Breast epithelium (tissue), 3 donors: ENCODE data around the gene LRCOL1.

Experiments
- POLR2A ChIP-seq: fragments of 450-650 bp; IDR thresholded peaks from one replicate; pipeline ENCODE4 v1.6.1; 2016; ENCODE audit warnings: antibody characterized with exemption, mild to moderate bottlenecking, moderate library complexity
- POLR2AphosphoS5 ChIP-seq, 3 donors: sonication (generic); formaldehyde crosslinking; IDR thresholded peaks; one replicate each; pipeline ENCODE4 v1.6.1; 2017; ENCODE audit warnings: antibody characterized with exemption in 3 of 3

GRCh38 chr12:132574271-132574996 is 35.9 kb downstream of the LRCOL1 start:
- TF ChIP-seq POLR2A (no peak), POLR2AphosphoS5 (IDR thresholded peaks at IDR 0.05) (no peak)
